Measurements from ENCODE around the gene FAM174C. TPM values are rescaled to one million over a fixed set of nuclear protein-coding genes. Genes with fewer than 3 reads are reported as not detected.

Gene FAM174C
- total RNA-seq, 1 experiment from 2014 or later = 110 TPM

DNA sequence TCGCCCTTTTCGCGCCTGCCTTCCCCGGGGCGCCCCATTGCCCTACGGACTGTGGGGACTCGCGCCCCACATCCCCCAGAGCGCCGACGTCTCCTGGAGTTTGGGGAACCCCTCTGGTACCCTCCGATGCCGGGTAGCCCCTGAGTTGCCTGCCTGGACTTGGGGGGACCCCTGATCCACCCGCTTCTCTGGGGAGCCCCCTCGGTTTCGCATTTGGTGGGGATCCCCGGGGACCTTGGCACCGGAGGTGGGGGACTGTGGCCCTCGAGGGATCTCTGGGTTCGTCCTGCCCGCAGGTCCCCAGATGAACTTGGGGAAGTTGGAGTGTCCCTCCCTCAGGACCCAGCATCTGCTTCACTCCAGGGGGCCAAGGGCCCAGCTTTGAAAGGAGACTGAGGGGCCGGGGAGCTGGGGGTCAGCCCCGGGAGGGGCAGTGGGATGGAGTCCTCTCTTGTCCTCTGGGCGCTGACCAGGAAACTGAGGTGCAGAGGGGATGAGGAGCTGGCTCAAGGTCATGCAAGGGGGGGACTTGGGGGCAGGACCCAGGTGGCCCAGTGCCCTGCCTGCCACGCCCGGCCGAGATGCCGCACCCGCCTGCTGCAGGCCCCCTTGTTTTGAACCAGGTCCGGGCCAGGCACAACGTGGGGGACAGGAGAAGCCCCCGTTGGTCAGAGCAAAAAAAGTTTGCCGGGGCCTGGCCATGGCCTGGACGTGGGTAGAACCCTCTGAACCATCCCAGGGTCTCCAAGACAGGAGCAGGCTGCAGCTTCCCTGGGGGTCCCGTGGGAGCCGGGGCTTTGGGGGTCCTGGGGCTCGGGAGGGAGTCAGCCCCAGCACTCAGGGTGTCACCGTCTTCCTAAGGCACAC lies 11.4 kb downstream of the FAM174C start:
- H3K4me2 ChIP-seq (ENCODE audit: low read length) = no peak overlapping the region
- ChIA-PET POLR2A (ENCODE audit: unreplicated experiment) (no interaction called here), CTCF (no interaction called here)
- no peaks in the 10 kb centered on the region for H3K9me3 ChIP-seq (ENCODE audit: low read length)
- no peaks in the 10 kb centered on the region for H3K36me3 ChIP-seq (ENCODE audit: low read depth, low read length)
- no peaks in the 10 kb centered on the region for H3K4me1 ChIP-seq (ENCODE audit: insufficient read depth, low read length)
- DNase-seq (no peak), ATAC-seq (no peak)
- H3F3A ChIP-seq (ENCODE audit: low read length, unreplicated experiment) = no peaks in the 10 kb centered on the region
- no peaks in the 10 kb centered on the region for H4K20me1 ChIP-seq (ENCODE audit: low read length)
- no peaks in the 10 kb centered on the region for H3K9me2 ChIP-seq (replicated peaks; ENCODE audit: low read length)
- peaks cover 45% of the 10 kb centered on the region for H3K27me3 ChIP-seq (ENCODE audit: low read length)
- intact Hi-C loops (cut with micrococcal nuclease) = no loop called here
- no peaks in the 10 kb centered on the region for H3K79me2 ChIP-seq (ENCODE audit: low read length)
- H3K4me3 ChIP-seq (ENCODE audit: low read length) = no peak overlapping the region
- H2AFZ ChIP-seq (ENCODE audit: low read length) = no peak overlapping the region
- H3K9ac ChIP-seq (ENCODE audit: low read length) = no peak overlapping the region
- BruUV-seq (replicated peaks) = no TSS peak
- TF ChIP-seq CTCF (conservative IDR thresholded peaks at IDR 0.05; ENCODE audit: low read depth, low read length) = no peak
- peak; percentile 11 for TF ChIP-seq EZH2 (IDR thresholded peaks at IDR 0.05; ENCODE audit: low read length, unreplicated experiment)
- no peak overlapping the region for H3K27ac ChIP-seq (ENCODE audit: low read length)

GRCh38 chr19:1287354-1288225 lies 12.3 kb downstream of the FAM174C start:
- Histone ChIP-seq H3K36me3 (ENCODE audit: low read depth, low read length) (no peaks in the 10 kb centered on the region), H3K27me3 (ENCODE audit: low read length) (peaks cover 45% of the 10 kb centered on the region), H3K79me2 (ENCODE audit: low read length) (no peaks in the 10 kb centered on the region), H3K4me1 (ENCODE audit: insufficient read depth, low read length) (no peaks in the 10 kb centered on the region), H2AFZ (ENCODE audit: low read length) (no peak overlapping the region), H3F3A (ENCODE audit: low read length, unreplicated experiment) (no peaks in the 10 kb centered on the region), H4K20me1 (ENCODE audit: low read length) (no peaks in the 10 kb centered on the region), H3K9me3 (ENCODE audit: low read length) (no peaks in the 10 kb centered on the region), H3K27ac (ENCODE audit: low read length) (no peak overlapping the region), H3K4me3 (ENCODE audit: low read length) (no peak overlapping the region), H3K9me2 (replicated peaks; ENCODE audit: low read length) (no peaks in the 10 kb centered on the region), H3K9ac (ENCODE audit: low read length) (no peak overlapping the region), H3K4me2 (ENCODE audit: low read length) (peak overlapping the region; percentile 8; the same call in 1 of the 2 replicates)
- ChIA-PET POLR2A (ENCODE audit: unreplicated experiment) (no interaction called here), CTCF (no interaction called here)
- intact Hi-C loops (cut with micrococcal nuclease) = no loop called here
- TF ChIP-seq EZH2phosphoT487 (IDR thresholded peaks at IDR 0.05; ENCODE audit: borderline replicate concordance, low read length) = no peak
- no peak for TF ChIP-seq CTCF (conservative IDR thresholded peaks at IDR 0.05; ENCODE audit: low read depth, low read length)
- no peak for TF ChIP-seq EZH2 (IDR thresholded peaks at IDR 0.05; ENCODE audit: low read length, unreplicated experiment)
- ATAC-seq (peak; percentile 52), DNase-seq (no peak)
- BruUV-seq (replicated peaks) = no TSS peak
